H9 (cell line): ENCODE results near the gene PRRC1. TPM values are rescaled to one million over a fixed set of nuclear protein-coding genes. Genes with fewer than 3 reads are reported as not detected.

Source experiments
- DNase-seq: peaks from one replicate; pipeline ENCODE4 v3.0.0-alpha.2; 2017
- H2AFZ ChIP-seq: one replicate; pipeline ENCODE4 v1.6.1; 2013; ENCODE audit warnings: mild to moderate bottlenecking, low read length, control low read depth, moderate library complexity
- H2AK5ac ChIP-seq: 2 replicates; pipeline ENCODE4 v1.6.1; 2013; ENCODE audit warnings: low read length, control low read depth, mixed read lengths; ENCODE audit not compliant: insufficient read length
- H2BK120ac ChIP-seq: one replicate; pipeline ENCODE4 v1.6.1; 2013; ENCODE audit warnings: low read depth, mild to moderate bottlenecking, low read length, control low read depth, inconsistent platforms; ENCODE audit not compliant: poor library complexity, severe bottlenecking
- H2BK12ac ChIP-seq: 2 replicates; pipeline ENCODE4 v1.6.1; 2013; ENCODE audit warnings: low read length, control low read depth, mixed read lengths, low read depth; ENCODE audit not compliant: insufficient read length
- H2BK15ac ChIP-seq: 2 replicates; pipeline ENCODE4 v1.6.1; 2013; ENCODE audit warnings: low read depth, low read length, control low read depth
- H2BK20ac ChIP-seq: one replicate; pipeline ENCODE4 v1.6.1; 2013; ENCODE audit warnings: low read depth, mild to moderate bottlenecking, low read length, control low read depth, inconsistent platforms; ENCODE audit not compliant: poor library complexity, severe bottlenecking
- H2BK5ac ChIP-seq: 2 replicates; pipeline ENCODE4 v1.6.1; 2013; ENCODE audit warnings: low read length, control low read depth, mixed read lengths; ENCODE audit not compliant: insufficient read length
- H3K14ac ChIP-seq: 2 replicates; pipeline ENCODE4 v1.6.1; 2013; ENCODE audit warnings: low read length, control low read depth; ENCODE audit not compliant: insufficient read depth
- H3K18ac ChIP-seq: 2 replicates; pipeline ENCODE4 v1.6.1; 2013; ENCODE audit warnings: low read depth, mild to moderate bottlenecking, mixed read lengths, low read length, control low read depth; ENCODE audit not compliant: insufficient read length
- H3K23ac ChIP-seq: 2 replicates; pipeline ENCODE4 v1.6.1; 2013; ENCODE audit warnings: low read length, control low read depth, mixed read lengths, low read depth; ENCODE audit not compliant: insufficient read length
- H3K23me2 ChIP-seq: 2 replicates; pipeline ENCODE4 v1.6.1; 2013; ENCODE audit warnings: low read depth, mild to moderate bottlenecking, mixed read lengths, low read length, control low read depth; ENCODE audit not compliant: insufficient read length, poor library complexity, severe bottlenecking
- H3K27ac ChIP-seq: 2 replicates; pipeline ENCODE4 v1.5.1; 2013; ENCODE audit warnings: low read length, control low read depth, mixed read lengths, low read depth; ENCODE audit not compliant: insufficient read length
- H3K27me3 ChIP-seq: 2 replicates; pipeline ENCODE4 v1.6.1; 2013; ENCODE audit warnings: low read length, control low read depth, inconsistent platforms; ENCODE audit not compliant: insufficient read depth
- H3K4ac ChIP-seq: 2 replicates; pipeline ENCODE4 v1.6.1; 2013; ENCODE audit warnings: low read depth, mild to moderate bottlenecking, control low read depth, inconsistent platforms, low read length, moderate library complexity
- H3K4me1 ChIP-seq: 2 replicates; pipeline ENCODE4 v1.6.1; 2013; ENCODE audit warnings: low read length, control low read depth, inconsistent platforms; ENCODE audit not compliant: insufficient read depth
- H3K4me2 ChIP-seq: 2 replicates; pipeline ENCODE4 v1.6.1; 2013; ENCODE audit warnings: low read length, control low read depth, mixed read lengths; ENCODE audit not compliant: insufficient read length, insufficient read depth
- H3K56ac ChIP-seq: 2 replicates; pipeline ENCODE4 v1.6.1; 2013; ENCODE audit warnings: low read depth, mild to moderate bottlenecking, mixed read lengths, low read length, control low read depth; ENCODE audit not compliant: insufficient read length
- H3K79me1 ChIP-seq: 2 replicates; pipeline ENCODE4 v1.6.1; 2013; ENCODE audit warnings: low read depth, mild to moderate bottlenecking, moderate library complexity, low read length, control low read depth, inconsistent platforms; ENCODE audit not compliant: insufficient read depth, poor library complexity, severe bottlenecking
- H3K79me2 ChIP-seq: 2 replicates; pipeline ENCODE4 v1.6.1; 2013; ENCODE audit warnings: low read length, control low read depth, inconsistent platforms; ENCODE audit not compliant: insufficient read depth
- H3K9ac ChIP-seq: 2 replicates; pipeline ENCODE4 v1.6.1; 2013; ENCODE audit warnings: low read length, control low read depth, mixed read lengths; ENCODE audit not compliant: insufficient read length; ENCODE audit errors: extremely low read depth
- H3K9me3 ChIP-seq: one replicate; pipeline ENCODE4 v1.6.1; 2013; ENCODE audit warnings: low read depth, low read length, inconsistent platforms; ENCODE audit not compliant: control insufficient read depth
- H3T11ph ChIP-seq: one replicate; pipeline ENCODE4 v1.6.1; 2013; ENCODE audit warnings: mild to moderate bottlenecking, low read length, control low read depth, inconsistent platforms
- H4K20me1 ChIP-seq: one replicate; pipeline ENCODE4 v1.6.1; 2013; ENCODE audit not compliant: control insufficient read depth, insufficient read length, insufficient read depth
- H4K5ac ChIP-seq: 2 replicates; pipeline ENCODE4 v1.6.1; 2013; ENCODE audit warnings: low read depth, mild to moderate bottlenecking, mixed read lengths, low read length, control low read depth; ENCODE audit not compliant: insufficient read length
- H4K8ac ChIP-seq: replicated peaks from 2 replicates; pipeline ENCODE4 v1.6.1; 2013; ENCODE audit warnings: low read length, control low read depth, mixed read lengths, low read depth; ENCODE audit not compliant: insufficient read length
- H4K91ac ChIP-seq: 2 replicates; pipeline ENCODE4 v1.6.1; 2013; ENCODE audit warnings: low read depth, mild to moderate bottlenecking, moderate library complexity, mixed read lengths, low read length, control low read depth; ENCODE audit not compliant: insufficient read length
- H3K27ac Mint-ChIP-seq, 3 experiments: 2 replicates in 2 of 3; 3 replicates in 1 of 3; pipeline ENCODE4 v1.8.0; 2020 to 2021; ENCODE audit warnings: mixed read lengths in 3 of 3, mild to moderate bottlenecking in 1 of 3, moderate library complexity in 1 of 3
- H3K27me3 Mint-ChIP-seq: 2 replicates; pipeline ENCODE4 v1.8.0; 2021; ENCODE audit warnings: low read depth, mild to moderate bottlenecking, moderate library complexity, mixed read lengths
- H3K36me3 Mint-ChIP-seq, 3 experiments: 2 replicates in 2 of 3; 3 replicates in 1 of 3; pipeline ENCODE4 v1.8.0; 2020 to 2021; ENCODE audit warnings: low read depth in 3 of 3, mixed read lengths in 3 of 3; ENCODE audit not compliant: insufficient read depth in 1 of 3
- H3K4me1 Mint-ChIP-seq, 2 experiments: 2 replicates each; pipeline ENCODE4 v1.8.0; 2020; ENCODE audit warnings: mixed read lengths in 2 of 2
- H3K4me3 Mint-ChIP-seq, 2 experiments: 2 replicates in 1 of 2; 3 replicates in 1 of 2; pipeline ENCODE4 v1.8.0; 2020 to 2021; ENCODE audit warnings: mild to moderate bottlenecking in 2 of 2, mixed read lengths in 2 of 2, moderate library complexity in 1 of 2
- H3K9me3 Mint-ChIP-seq, 2 experiments: 2 replicates in 1 of 2; 3 replicates in 1 of 2; pipeline ENCODE4 v1.8.0; 2020; ENCODE audit warnings: mild to moderate bottlenecking in 2 of 2, mixed read lengths in 2 of 2, moderate library complexity in 1 of 2
- WGBS: extraction: QIAGEN DNeasy Blood & Tissue Kit; methylation state at CpG from one replicate; pipeline ENCODE4 v1.1.7; 2013; ENCODE audit warnings: missing lambda C conversion rate, low lambda C conversion rate, mixed read lengths; ENCODE audit not compliant: insufficient read length; ENCODE audit errors: extremely low coverage; 5-methylcytosine and 5-hydroxymethylcytosine counted together
- total RNA-seq: library from RNA; stranded (reverse); gene quantifications from 2 replicates; pipeline ENCODE4 v1.2.1, GENCODE V29; 2021
- TF ChIP-seq, protein P1 (sequence below): fragments of 200-600 bp; sonication (generic); conservative IDR thresholded peaks from 3 replicates; pipeline ENCODE4 v1.8.0; 2021; ENCODE audit warnings: antibody characterized with exemption, mild to moderate bottlenecking

The PRRC1 gene
- total RNA-seq, 1 experiment from 2014 or later = 70.7 TPM

DNA sequence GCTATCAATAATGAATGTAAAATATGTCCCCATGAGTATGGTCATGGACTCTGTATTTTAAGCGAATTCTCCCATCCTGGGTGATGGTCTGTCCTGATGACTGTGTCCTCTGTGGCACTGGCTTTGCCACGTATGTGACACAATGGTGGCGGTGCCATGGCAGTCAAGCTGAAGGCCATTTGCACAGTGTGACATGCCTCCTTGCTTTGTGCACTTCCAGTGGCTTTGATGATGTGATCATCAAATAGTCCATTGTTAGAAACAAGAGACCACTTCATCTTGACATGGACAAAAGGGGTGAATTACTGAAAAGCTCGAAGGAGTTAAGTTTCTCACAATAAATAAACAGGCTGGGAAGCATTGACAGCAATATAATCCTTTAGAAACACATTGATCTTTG is 31.0 kb upstream of the PRRC1 start:
- Histone ChIP-seq H2AK5ac (no peak overlapping the region), H3K14ac (no peak overlapping the region), H2BK5ac (no peak overlapping the region), H3K23me2 (no peaks in the 10 kb centered on the region), H3K27me3 (no peaks in the 10 kb centered on the region), H3K27ac (no peak overlapping the region), H2BK15ac (no peak overlapping the region), H2BK20ac (no peak overlapping the region), H3K23ac (no peak overlapping the region), H2BK120ac (no peak overlapping the region), H4K91ac (no peak overlapping the region), H3K4me2 (no peak overlapping the region), H4K20me1 (no peaks in the 10 kb centered on the region), H4K8ac (no peak overlapping the region), H3K56ac (no peak overlapping the region), H2BK12ac (no peak overlapping the region), H3K4ac (no peak overlapping the region), H3K79me1 (no peaks in the 10 kb centered on the region), H3K4me1 (no peaks in the 10 kb centered on the region), H3T11ph (no peak overlapping the region), H3K18ac (no peak overlapping the region), H3K79me2 (no peaks in the 10 kb centered on the region), H4K5ac (no peak overlapping the region), H2AFZ (no peak overlapping the region), H3K9ac (no peak overlapping the region), H3K9me3 (peaks cover 5% of the 10 kb centered on the region)
- Mint-ChIP-seq H3K4me3 (no peak overlapping the region), H3K36me3 (peaks cover 0 to 16% (median 6%) of the 10 kb centered on the region in 3 experiments; a peak in 3 of 7 replicates), H3K9me3 (peaks cover 8 to 13% of the 10 kb centered on the region in 2 experiments), H3K27ac (no peak overlapping the region), H3K27me3 (no peaks in the 10 kb centered on the region; the same call in 1 of the 2 replicates), H3K4me1 (no peaks in the 10 kb centered on the region; a peak in 1 of 4 replicates)
- DNase-seq = no peak
- TF ChIP-seq, protein P1, sequence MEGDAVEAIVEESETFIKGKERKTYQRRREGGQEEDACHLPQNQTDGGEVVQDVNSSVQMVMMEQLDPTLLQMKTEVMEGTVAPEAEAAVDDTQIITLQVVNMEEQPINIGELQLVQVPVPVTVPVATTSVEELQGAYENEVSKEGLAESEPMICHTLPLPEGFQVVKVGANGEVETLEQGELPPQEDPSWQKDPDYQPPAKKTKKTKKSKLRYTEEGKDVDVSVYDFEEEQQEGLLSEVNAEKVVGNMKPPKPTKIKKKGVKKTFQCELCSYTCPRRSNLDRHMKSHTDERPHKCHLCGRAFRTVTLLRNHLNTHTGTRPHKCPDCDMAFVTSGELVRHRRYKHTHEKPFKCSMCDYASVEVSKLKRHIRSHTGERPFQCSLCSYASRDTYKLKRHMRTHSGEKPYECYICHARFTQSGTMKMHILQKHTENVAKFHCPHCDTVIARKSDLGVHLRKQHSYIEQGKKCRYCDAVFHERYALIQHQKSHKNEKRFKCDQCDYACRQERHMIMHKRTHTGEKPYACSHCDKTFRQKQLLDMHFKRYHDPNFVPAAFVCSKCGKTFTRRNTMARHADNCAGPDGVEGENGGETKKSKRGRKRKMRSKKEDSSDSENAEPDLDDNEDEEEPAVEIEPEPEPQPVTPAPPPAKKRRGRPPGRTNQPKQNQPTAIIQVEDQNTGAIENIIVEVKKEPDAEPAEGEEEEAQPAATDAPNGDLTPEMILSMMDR = no peak
- WGBS = no CpG with 5 or more reads among the region's 4 CpGs
